NB4 (cell line): ENCODE data around the gene GNA12.
A peak's percentile ranks its signal among the peaks of the same experiment; 100 is the strongest.

Source experiments
- DNase-seq: peaks from one replicate; pipeline ENCODE4 v3.0.0; 2010; ENCODE audit warnings: low read depth
- H3K4me3 ChIP-seq: one replicate; pipeline ENCODE4 v1.5.1; 2011; ENCODE audit warnings: mild to moderate bottlenecking, low read depth, low read length, moderate library complexity
- MYC ChIP-seq: IDR thresholded peaks from 2 replicates; pipeline ENCODE4 v1.6.1; 2011; ENCODE audit warnings: low read depth, low read length
- POLR2A ChIP-seq: IDR thresholded peaks from 2 replicates; pipeline ENCODE4 v1.6.1; 2011; ENCODE audit warnings: mild to moderate bottlenecking; ENCODE audit not compliant: insufficient read length; ENCODE audit errors: extremely low read depth
- TF ChIP-seq, protein P1 (sequence below): IDR thresholded peaks from one replicate; pipeline ENCODE4 v1.5.1; 2012; ENCODE audit warnings: low read depth, low read length
- TF ChIP-seq, protein P2 (sequence below): IDR thresholded peaks from 2 replicates; pipeline ENCODE4 v1.6.1; 2011; ENCODE audit warnings: low read depth, low read length

GNA12 gene

DNA sequence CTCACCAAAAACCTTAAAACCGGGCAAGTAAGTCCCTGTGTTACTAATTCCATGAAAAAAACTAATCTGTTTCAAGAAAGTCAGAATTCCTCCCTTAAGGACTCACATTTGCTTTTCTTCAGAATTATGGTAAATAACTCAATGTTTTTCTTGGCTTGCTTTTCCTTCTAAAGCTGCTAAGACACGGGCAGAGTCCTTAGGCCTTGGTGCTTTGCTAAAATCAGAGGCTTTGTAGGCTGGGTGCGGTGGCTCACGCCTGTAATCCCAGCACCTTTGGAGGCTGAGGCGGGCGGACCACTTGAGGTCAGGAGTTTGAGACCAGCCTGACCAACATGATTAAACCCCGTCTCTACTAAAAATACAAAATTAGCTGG is 32.0 kb downstream of the GNA12 start:
- no peak overlapping the region for H3K4me3 ChIP-seq
- TF ChIP-seq MYC (no peak), POLR2A (no peak)
- TF ChIP-seq, protein P1, sequence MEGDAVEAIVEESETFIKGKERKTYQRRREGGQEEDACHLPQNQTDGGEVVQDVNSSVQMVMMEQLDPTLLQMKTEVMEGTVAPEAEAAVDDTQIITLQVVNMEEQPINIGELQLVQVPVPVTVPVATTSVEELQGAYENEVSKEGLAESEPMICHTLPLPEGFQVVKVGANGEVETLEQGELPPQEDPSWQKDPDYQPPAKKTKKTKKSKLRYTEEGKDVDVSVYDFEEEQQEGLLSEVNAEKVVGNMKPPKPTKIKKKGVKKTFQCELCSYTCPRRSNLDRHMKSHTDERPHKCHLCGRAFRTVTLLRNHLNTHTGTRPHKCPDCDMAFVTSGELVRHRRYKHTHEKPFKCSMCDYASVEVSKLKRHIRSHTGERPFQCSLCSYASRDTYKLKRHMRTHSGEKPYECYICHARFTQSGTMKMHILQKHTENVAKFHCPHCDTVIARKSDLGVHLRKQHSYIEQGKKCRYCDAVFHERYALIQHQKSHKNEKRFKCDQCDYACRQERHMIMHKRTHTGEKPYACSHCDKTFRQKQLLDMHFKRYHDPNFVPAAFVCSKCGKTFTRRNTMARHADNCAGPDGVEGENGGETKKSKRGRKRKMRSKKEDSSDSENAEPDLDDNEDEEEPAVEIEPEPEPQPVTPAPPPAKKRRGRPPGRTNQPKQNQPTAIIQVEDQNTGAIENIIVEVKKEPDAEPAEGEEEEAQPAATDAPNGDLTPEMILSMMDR: no peak
- TF ChIP-seq, protein P2, sequence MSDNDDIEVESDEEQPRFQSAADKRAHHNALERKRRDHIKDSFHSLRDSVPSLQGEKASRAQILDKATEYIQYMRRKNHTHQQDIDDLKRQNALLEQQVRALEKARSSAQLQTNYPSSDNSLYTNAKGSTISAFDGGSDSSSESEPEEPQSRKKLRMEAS: no peak
- DNase-seq: no peak

DNA sequence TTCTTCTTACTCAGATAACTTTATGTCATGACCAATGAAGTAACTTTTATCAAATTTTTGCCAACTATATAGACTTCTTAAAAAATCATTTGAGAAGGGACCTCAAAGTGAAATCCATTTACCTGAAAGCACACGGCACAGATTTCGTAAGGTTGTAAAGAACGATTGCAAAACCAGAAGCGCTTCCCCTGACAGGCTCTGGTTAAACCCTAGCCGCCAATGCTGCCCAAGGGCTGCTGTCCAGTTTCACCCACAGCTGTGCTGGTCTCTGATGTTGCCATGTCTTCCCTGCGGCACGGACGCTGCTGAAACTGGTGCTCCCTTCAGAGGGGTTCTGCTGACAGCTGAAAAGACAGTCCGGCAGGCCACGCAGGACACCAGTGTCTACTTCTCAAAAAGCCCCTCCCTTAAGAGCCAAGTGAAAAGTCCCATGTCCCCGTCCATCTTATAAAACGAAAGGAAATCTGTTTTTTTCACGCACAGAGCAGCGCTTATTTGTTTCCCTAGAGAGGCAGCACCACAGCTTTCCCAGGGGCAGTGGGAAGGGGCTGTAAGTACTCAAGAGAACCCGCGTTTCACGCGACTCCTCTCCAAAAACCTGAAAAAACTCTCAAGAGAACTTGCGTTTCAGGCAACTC is 32.5 kb downstream of the GNA12 start:
- no peak overlapping the region for H3K4me3 ChIP-seq
- peak; percentile 67 for DNase-seq
- TF ChIP-seq, protein P2: 0 out of 2 replicates have a peak, but pooled peaks have one; percentile 1
- TF ChIP-seq, protein P1: no peak
- no peak for TF ChIP-seq MYC
- no peak for TF ChIP-seq POLR2A

DNA sequence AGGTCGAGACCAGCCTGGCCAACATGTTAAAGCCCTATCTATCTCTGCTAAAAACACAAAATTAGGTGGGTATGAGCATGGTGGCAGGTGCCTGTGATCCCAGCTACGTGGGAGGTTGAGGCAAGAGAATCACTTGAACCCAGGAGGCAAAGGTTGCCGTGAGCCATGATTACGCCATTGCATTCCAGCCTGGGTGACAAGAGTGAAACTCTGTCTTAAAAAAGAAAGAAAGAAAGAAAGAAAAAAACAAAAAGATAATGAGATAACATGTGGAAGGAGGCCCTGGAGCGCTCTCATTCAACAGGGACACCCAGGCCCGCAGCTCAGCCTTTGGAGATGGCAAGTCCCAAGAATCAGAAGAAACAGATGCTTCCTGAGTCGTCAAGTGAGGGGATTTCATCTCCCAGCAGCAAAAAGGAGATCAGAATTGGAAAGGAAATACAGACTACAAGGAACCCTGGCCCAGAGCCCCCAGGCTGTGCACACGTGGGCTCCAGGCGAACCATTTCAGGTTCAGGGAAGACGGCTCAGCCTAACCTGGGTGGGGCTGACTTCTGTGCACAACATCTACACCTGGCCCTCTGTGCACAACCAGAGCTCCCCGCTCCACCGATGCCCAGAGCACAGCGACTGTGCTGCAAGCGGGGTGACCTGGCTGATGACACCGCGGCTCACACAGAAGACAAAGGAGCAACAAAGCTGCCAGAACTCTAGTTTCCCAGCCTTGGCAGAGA is 33.3 kb downstream of the GNA12 start:
- H3K4me3 ChIP-seq: no peak overlapping the region
- no peak for TF ChIP-seq MYC
- TF ChIP-seq, protein P2: no peak
- DNase-seq: no peak

DNA sequence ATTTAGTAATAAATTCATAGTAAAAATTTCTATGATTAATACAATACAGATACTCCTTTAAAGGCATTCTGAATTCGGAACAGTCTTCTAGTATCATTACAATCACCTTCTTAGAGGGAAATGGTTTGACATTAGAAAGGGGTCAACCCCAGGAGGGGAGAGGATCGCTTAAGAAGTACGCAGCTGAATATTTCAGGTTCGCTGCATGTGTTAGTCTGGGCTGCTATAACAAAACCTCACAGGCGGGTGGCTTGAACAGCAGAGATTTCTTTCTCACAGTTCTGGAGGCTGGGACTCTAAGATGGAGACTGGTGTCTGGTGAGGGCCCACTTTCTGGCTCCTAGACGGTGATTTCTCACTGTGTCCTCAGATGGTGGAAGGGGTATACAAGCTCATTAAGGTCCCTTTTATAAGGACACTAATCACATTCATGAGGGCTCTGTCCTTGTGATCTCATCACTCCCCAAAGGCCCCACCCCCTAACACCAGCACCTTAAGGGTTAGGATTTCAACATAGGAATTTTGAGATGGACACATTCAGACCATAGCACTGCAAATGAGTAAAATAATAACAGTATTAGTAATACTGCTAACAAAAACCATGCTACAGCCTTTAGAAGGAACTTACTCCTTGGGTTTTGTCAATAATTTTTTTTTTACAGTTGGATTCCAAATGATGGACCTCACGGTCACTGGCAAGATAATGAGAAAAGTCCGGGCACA is 34.0 kb downstream of the GNA12 start:
- no peak for DNase-seq
- TF ChIP-seq, protein P1: no peak
- TF ChIP-seq POLR2A (no peak), MYC (no peak)
- TF ChIP-seq, protein P2: no peak
- no peak overlapping the region for H3K4me3 ChIP-seq

- H3K4me3 ChIP-seq: no peak overlapping the region
- DNase-seq: peak; percentile 31
- TF ChIP-seq MYC: no peak
Observed at GRCh38 chr7:2808891-2809665, 35.0 kb downstream of the GNA12 start.

- H3K4me3 ChIP-seq: no peak overlapping the region
- TF ChIP-seq, protein P2: no peak
- TF ChIP-seq, protein P1: no peak
- no peak for TF ChIP-seq MYC
- TF ChIP-seq POLR2A: no peak
Observed at GRCh38 chr7:2807845-2808772, 36.0 kb downstream of the GNA12 start.

More at GRCh38 chr7:2807845-2808772, 36.0 kb downstream of the GNA12 start:
- DNase-seq: no peak
